Gastrocnemius medialis (tissue), 4 donors: ENCODE data around the gene IGSF6. TPM values are rescaled to one million over a fixed set of nuclear protein-coding genes. Genes with fewer than 3 reads are reported as not detected.
"Not testable (repeated sequence)": the region's sequence is repeated elsewhere in the genome, so short reads cannot be mapped to it uniquely, and the experiment has no call there.

Source experiments
- ATAC-seq, 2 donors: fragments of 150-250 bp; one replicate each; pipeline ENCODE4 v1.9.1; 2016
- DNase-seq, 2 donors: peaks; one replicate each; pipeline ENCODE4 v3.0.0-alpha.2; 2019
- H3K27ac ChIP-seq, 4 donors: fragments of 200-600 bp; sonication (generic); 1 replicate in 1 of 4; 2 replicates in 3 of 4; pipeline ENCODE4 v1.5.1; 2016 to 2018; ENCODE audit warnings: mild to moderate bottlenecking in 2 of 4, moderate library complexity in 1 of 4
- H3K27me3 ChIP-seq, 3 donors: fragments of 200-600 bp; sonication (generic) in 2 of 3; 1 replicate in 1 of 3; 2 replicates in 2 of 3; pipeline versions ENCODE4 v1.5.1 to v1.6.0; 2016 to 2019; ENCODE audit warnings: mild to moderate bottlenecking in 1 of 3, moderate library complexity in 1 of 3
- H3K36me3 ChIP-seq, 2 donors: fragments of 200-600 bp; sonication (generic) in 1 of 2; one replicate each; pipeline ENCODE4 v1.5.1; 2017 to 2018
- H3K4me1 ChIP-seq, 2 donors: fragments of 200-600 bp; sonication (generic) in 1 of 2; one replicate each; pipeline ENCODE4 v1.5.1; 2016 to 2017; ENCODE audit warnings: mild to moderate bottlenecking in 2 of 2
- H3K4me3 ChIP-seq, 4 donors: fragments of 200-600 bp; sonication (generic) in 3 of 4; 1 replicate in 1 of 4; 2 replicates in 3 of 4; pipeline ENCODE4 v1.5.1; 2016 to 2019; ENCODE audit warnings: mild to moderate bottlenecking in 2 of 4
- H3K9me3 ChIP-seq, 3 donors: fragments of 200-600 bp; sonication (generic) in 2 of 3; 1 replicate in 1 of 3; 2 replicates in 2 of 3; pipeline ENCODE4 v1.5.1; 2016 to 2019
- CTCF ChIP-seq, 5 experiments: fragments of 450-650 bp in 3 of 5; fragments of 200-600 bp in 2 of 5; sonication (generic) in 2 of 5; IDR thresholded peaks in 4 of 5; conservative IDR thresholded peaks in 1 of 5; 1 replicate in 4 of 5; 2 replicates in 1 of 5; pipeline ENCODE4 v1.5.1; 2016 to 2019; ENCODE audit warnings: antibody characterized with exemption in 5 of 5, mild to moderate bottlenecking in 3 of 5, moderate library complexity in 3 of 5
- POLR2A ChIP-seq, 2 donors: fragments of 450-650 bp; IDR thresholded peaks; one replicate each; pipeline ENCODE4 v1.6.1; 2017; ENCODE audit warnings: antibody characterized with exemption in 2 of 2, mild to moderate bottlenecking in 2 of 2, moderate library complexity in 2 of 2
- in situ Hi-C, 4 donors: fragments of 200-750 bp; cut with MboI; loops; one replicate each; pipeline versions ENCODE4 v1.15.0 to v1.8.0; 2017; ENCODE audit warnings: low sequenced_read_pairs in 4 of 4
- intact Hi-C: fragments of 100-400 bp; cut with DNase I; formaldehyde crosslinking; loops from one replicate; pipeline ENCODE4 v1.15.1; 2023; ENCODE audit warnings: low total_unique reads
- total RNA-seq, 4 donors: library from RNA; depleted of rRNA; stranded (reverse); fragments of >200 nt; gene quantifications; one replicate each; pipeline versions ENCODE4 v1.1.0 to v1.2.3, GENCODE V29; 2016

Gene IGSF6
- total RNA-seq, 4 donors from 2014 or later, result 0.10 to 0.60 (median 0.39) TPM

GRCh38 chr16:21683184-21683583 lies 30.8 kb upstream of the IGSF6 start:
- no peak overlapping the region for H3K4me3 ChIP-seq
- no peaks in the 10 kb centered on the region for H3K36me3 ChIP-seq
- no peaks in the 10 kb centered on the region for H3K4me1 ChIP-seq
- intact Hi-C loops, result no loop called here
- in situ Hi-C loops, result no loop called here
- H3K27ac ChIP-seq, result no peak overlapping the region
- DNase-seq (no peak), ATAC-seq (no peak)
- no peaks in the 10 kb centered on the region for H3K27me3 ChIP-seq
- no peaks in the 10 kb centered on the region for H3K9me3 ChIP-seq
- TF ChIP-seq POLR2A (IDR thresholded peaks at IDR 0.05) (no peak), CTCF (IDR thresholded peaks at IDR 0.05 in 4 of 5, conservative IDR thresholded peaks at IDR 0.05 in 1 of 5) (no peak)

- DNase-seq, H3K36me3 ChIP-seq, ATAC-seq, H3K27me3 ChIP-seq, H3K4me1 ChIP-seq, H3K4me3 ChIP-seq, H3K9me3 ChIP-seq, H3K27ac ChIP-seq, intact Hi-C loops, in situ Hi-C loops: not testable (repeated sequence)
Observed at GRCh38 chr16:21680714-21681113, 28.3 kb upstream of the IGSF6 start.

- H3K4me3 ChIP-seq, H3K27me3 ChIP-seq, H3K27ac ChIP-seq, H3K36me3 ChIP-seq, H3K4me1 ChIP-seq, in situ Hi-C loops, ATAC-seq, intact Hi-C loops, DNase-seq, H3K9me3 ChIP-seq: not testable (repeated sequence)
Observed at GRCh38 chr16:21674456-21674855, 22.0 kb upstream of the IGSF6 start.

- TF ChIP-seq CTCF (IDR thresholded peaks at IDR 0.05 in 4 of 5, conservative IDR thresholded peaks at IDR 0.05 in 1 of 5), result no peak
- no peak for TF ChIP-seq POLR2A (IDR thresholded peaks at IDR 0.05)
- Histone ChIP-seq H3K4me1 (no peaks in the 10 kb centered on the region), H3K36me3 (no peaks in the 10 kb centered on the region), H3K27ac (no peak overlapping the region), H3K4me3 (no peak overlapping the region), H3K27me3 (peaks cover 0 to 3% (median 0%) of the 10 kb centered on the region in 3 donors), H3K9me3 (no peaks in the 10 kb centered on the region)
- DNase-seq, result no peak
- intact Hi-C loops (no loop called here), in situ Hi-C loops (no loop called here)
- ATAC-seq, result no peak
Observed at GRCh38 chr16:21673469-21673868, 21.1 kb upstream of the IGSF6 start.

- DNase-seq (no peak), ATAC-seq (no peak)
- no peaks in the 10 kb centered on the region for H3K36me3 ChIP-seq
- no peak overlapping the region for H3K27ac ChIP-seq
- no peaks in the 10 kb centered on the region for H3K9me3 ChIP-seq
- intact Hi-C loops (no loop called here), in situ Hi-C loops (no loop called here)
- peaks cover 6 to 21% (median 21%) of the 10 kb centered on the region in 3 donors for H3K27me3 ChIP-seq
- no peak overlapping the region for H3K4me3 ChIP-seq
- peaks cover 0 to 3% of the 10 kb centered on the region in 2 donors for H3K4me1 ChIP-seq
- TF ChIP-seq CTCF (IDR thresholded peaks at IDR 0.05 in 4 of 5, conservative IDR thresholded peaks at IDR 0.05 in 1 of 5) (no peak), POLR2A (IDR thresholded peaks at IDR 0.05) (no peak)
Observed at GRCh38 chr16:21667575-21667974, 15.2 kb upstream of the IGSF6 start.

GRCh38 chr16:21666772-21667171 lies 14.4 kb upstream of the IGSF6 start:
- Histone ChIP-seq H3K27ac (no peak overlapping the region), H3K36me3 (no peaks in the 10 kb centered on the region), H3K4me1 (peaks cover 0 to 3% of the 10 kb centered on the region in 2 donors), H3K9me3 (no peaks in the 10 kb centered on the region), H3K4me3 (no peak overlapping the region), H3K27me3 (peaks cover 6 to 21% (median 21%) of the 10 kb centered on the region in 3 donors)
- intact Hi-C loops (no loop called here), in situ Hi-C loops (no loop called here)
- no peak for DNase-seq
- no peak for ATAC-seq
- no peak for TF ChIP-seq CTCF (IDR thresholded peaks at IDR 0.05 in 4 of 5, conservative IDR thresholded peaks at IDR 0.05 in 1 of 5)
- no peak for TF ChIP-seq POLR2A (IDR thresholded peaks at IDR 0.05)
